DND-41 (cell line): ENCODE results near the gene C2orf69.
A peak's percentile ranks its signal among the peaks of the same experiment; 100 is the strongest.

Source experiments
- ATAC-seq: fragments of 200-7000 bp; cut with Tn5 transposase; 3 replicates; pipeline ENCODE4 v1.9.1; 2021; ENCODE audit warnings: low read depth; ENCODE audit not compliant: insufficient read depth
- DNase-seq: peaks from one replicate; pipeline ENCODE4 v3.0.0-alpha.2; 2020
- H2AFZ ChIP-seq: 2 replicates; pipeline ENCODE4 v1.6.0; 2012; ENCODE audit warnings: low read depth, low read length
- H3K27ac ChIP-seq: 2 replicates; pipeline ENCODE4 v1.5.1; 2012; ENCODE audit warnings: low read length, inconsistent platforms
- H3K27me3 ChIP-seq: fragments of 200-600 bp; sonication (generic); 2 replicates; pipeline ENCODE4 v1.6.0; 2012; ENCODE audit warnings: low read length, mild to moderate bottlenecking, inconsistent platforms; ENCODE audit not compliant: insufficient read depth, poor library complexity
- H3K36me3 ChIP-seq: 2 replicates; pipeline ENCODE4 v1.5.1; 2012; ENCODE audit warnings: low read length, inconsistent platforms; ENCODE audit not compliant: insufficient read depth
- H3K4me1 ChIP-seq: 2 replicates; pipeline ENCODE4 v1.5.1; 2012; ENCODE audit warnings: mild to moderate bottlenecking, low read length; ENCODE audit not compliant: insufficient read depth
- H3K4me2 ChIP-seq: 2 replicates; pipeline ENCODE4 v1.6.0; 2012; ENCODE audit warnings: mild to moderate bottlenecking, moderate library complexity, low read length, inconsistent platforms; ENCODE audit not compliant: insufficient read depth
- H3K4me3 ChIP-seq, 2 experiments: fragments of 200-600 bp in 1 of 2; shearing (Covaris generic) in 1 of 2; 2 replicates each; pipeline ENCODE4 v1.5.1; 2012 to 2016; ENCODE audit warnings: inconsistent platforms in 2 of 2, low read length in 2 of 2, mild to moderate bottlenecking in 2 of 2, low read depth in 1 of 2, moderate library complexity in 1 of 2
- H3K79me2 ChIP-seq: 2 replicates; pipeline ENCODE4 v1.6.0; 2012; ENCODE audit warnings: low read length, inconsistent platforms; ENCODE audit not compliant: insufficient read depth
- H3K9ac ChIP-seq: 2 replicates; pipeline ENCODE4 v1.6.0; 2012; ENCODE audit warnings: low read depth, mild to moderate bottlenecking, inconsistent platforms, low read length, moderate library complexity
- H3K9me3 ChIP-seq: 2 replicates; pipeline ENCODE4 v1.5.1; 2012; ENCODE audit warnings: low read length, moderate library complexity, mild to moderate bottlenecking, inconsistent platforms; ENCODE audit not compliant: insufficient read depth, severe bottlenecking
- H4K20me1 ChIP-seq: 2 replicates; pipeline ENCODE4 v1.6.0; 2012; ENCODE audit warnings: low read length; ENCODE audit not compliant: insufficient read depth
- CTCF ChIP-seq: IDR thresholded peaks from 2 replicates; pipeline ENCODE4 v1.5.1; 2012; ENCODE audit warnings: borderline replicate concordance, low read length, moderate library complexity, mild to moderate bottlenecking; ENCODE audit not compliant: poor library complexity, severe bottlenecking; ENCODE audit errors: extremely low read depth
- EZH2 ChIP-seq: IDR thresholded peaks from 3 replicates; pipeline ENCODE4 v1.6.1; 2012; ENCODE audit warnings: borderline replicate concordance, low read depth, mild to moderate bottlenecking, moderate library complexity, low read length, inconsistent platforms; ENCODE audit not compliant: severe bottlenecking

The C2orf69 gene

GRCh38 chr2:199940373-199940772 lies 29.3 kb downstream of the C2orf69 start:
- Histone ChIP-seq H3K9ac (no peak overlapping the region), H3K79me2 (peaks cover 9% of the 10 kb centered on the region), H3K4me3 (no peak overlapping the region), H3K9me3 (no peaks in the 10 kb centered on the region), H3K27me3 (no peaks in the 10 kb centered on the region), H3K36me3 (peaks cover 48% of the 10 kb centered on the region), H3K4me2 (no peak overlapping the region), H2AFZ (no peak overlapping the region), H3K4me1 (no peaks in the 10 kb centered on the region), H3K27ac (no peak overlapping the region), H4K20me1 (no peaks in the 10 kb centered on the region)
- TF ChIP-seq EZH2 (no peak), CTCF (peak; percentile 48)
- no peak for DNase-seq
- peak; percentile 78 for ATAC-seq

- peaks cover 62% of the 10 kb centered on the region for H3K36me3 ChIP-seq
- DNase-seq (no peak), ATAC-seq (no peak)
- H3K4me1 ChIP-seq = no peaks in the 10 kb centered on the region
- no peak overlapping the region for H3K4me2 ChIP-seq
- H3K27me3 ChIP-seq = no peaks in the 10 kb centered on the region
- H3K9ac ChIP-seq = no peak overlapping the region
- TF ChIP-seq CTCF (no peak), EZH2 (no peak)
- H4K20me1 ChIP-seq = no peaks in the 10 kb centered on the region
- no peak overlapping the region for H3K27ac ChIP-seq
- peaks cover 9% of the 10 kb centered on the region for H3K79me2 ChIP-seq
- no peak overlapping the region for H3K4me3 ChIP-seq
- no peaks in the 10 kb centered on the region for H3K9me3 ChIP-seq
- no peak overlapping the region for H2AFZ ChIP-seq
These were observed 32.3 kb downstream of the C2orf69 start for GRCh38 chr2:199943373-199943772.

GRCh38 chr2:199946196-199946595 lies 35.1 kb downstream of the C2orf69 start:
- Histone ChIP-seq H3K27ac (no peak overlapping the region), H2AFZ (no peak overlapping the region), H3K27me3 (no peaks in the 10 kb centered on the region), H4K20me1 (no peaks in the 10 kb centered on the region), H3K36me3 (peaks cover 60% of the 10 kb centered on the region), H3K79me2 (peaks cover 27% of the 10 kb centered on the region), H3K9me3 (no peaks in the 10 kb centered on the region), H3K4me2 (no peak overlapping the region), H3K4me1 (peaks cover 6% of the 10 kb centered on the region; the same call in 1 of the 2 replicates), H3K9ac (no peak overlapping the region), H3K4me3 (no peak overlapping the region)
- no peak for TF ChIP-seq EZH2
- no peak for TF ChIP-seq CTCF
- DNase-seq (no peak), ATAC-seq (no peak)

GRCh38 chr2:199946836-199947235 lies 35.7 kb downstream of the C2orf69 start:
- Histone ChIP-seq H3K4me3 (no peak overlapping the region), H2AFZ (no peak overlapping the region), H3K4me1 (peaks cover 6% of the 10 kb centered on the region; the same call in 1 of the 2 replicates), H3K27ac (no peak overlapping the region), H3K4me2 (no peak overlapping the region), H4K20me1 (no peaks in the 10 kb centered on the region), H3K9me3 (no peaks in the 10 kb centered on the region), H3K36me3 (peaks cover 58% of the 10 kb centered on the region), H3K9ac (no peak overlapping the region), H3K79me2 (peaks cover 30% of the 10 kb centered on the region), H3K27me3 (no peaks in the 10 kb centered on the region)
- TF ChIP-seq EZH2 (no peak), CTCF (no peak)
- DNase-seq = no peak
- ATAC-seq = no peak
